ENCODE measurements around the gene ADM2.
A peak's percentile ranks its signal among the peaks of the same experiment; 100 is the strongest.
"Not testable (repeated sequence)": the region's sequence is repeated elsewhere in the genome, so short reads cannot be mapped to it uniquely, and the experiment has no call there.

ADM2 gene

GRCh38 chr22:50507991-50508884, 26.9 kb downstream of the ADM2 start, which contains the start of gene NCAPH2:
NCAPH2 (plus strand) TSS chr22:50508224; CDS start chr22:50508338, 114 bp downstream.
- peak; percentile 96 for DNase-seq

- no peak for DNase-seq
These were observed 27.6 kb downstream of the ADM2 start for GRCh38 chr22:50508897-50509296.

DNA sequence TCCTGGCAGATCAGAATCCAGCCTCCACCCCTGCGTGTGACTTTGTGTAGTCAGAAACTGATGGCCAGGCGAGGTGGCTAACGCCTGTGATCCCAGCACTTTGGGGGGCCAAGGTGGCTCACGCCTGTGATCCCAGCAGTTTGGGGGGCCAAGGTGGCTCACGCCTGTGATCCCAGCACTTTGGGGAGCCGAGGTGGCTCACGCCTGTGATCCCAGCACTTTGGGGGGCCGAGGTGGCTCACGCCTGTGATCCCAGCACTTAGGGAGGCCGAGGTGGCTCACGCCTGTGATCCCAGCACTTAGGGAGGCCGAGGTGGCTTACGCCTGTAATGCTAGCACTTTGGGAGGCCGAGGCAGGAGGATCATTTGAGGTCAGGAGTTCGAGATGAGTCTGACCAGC, 31.8 kb downstream of the ADM2 start:
- no peak for DNase-seq

- no peak for DNase-seq
These were observed 34.7 kb downstream of the ADM2 start for GRCh38 chr22:50516068-50516467.

GRCh38 chr22:50516891-50517290, 35.5 kb downstream of the ADM2 start:
- DNase-seq: no peak

DNA sequence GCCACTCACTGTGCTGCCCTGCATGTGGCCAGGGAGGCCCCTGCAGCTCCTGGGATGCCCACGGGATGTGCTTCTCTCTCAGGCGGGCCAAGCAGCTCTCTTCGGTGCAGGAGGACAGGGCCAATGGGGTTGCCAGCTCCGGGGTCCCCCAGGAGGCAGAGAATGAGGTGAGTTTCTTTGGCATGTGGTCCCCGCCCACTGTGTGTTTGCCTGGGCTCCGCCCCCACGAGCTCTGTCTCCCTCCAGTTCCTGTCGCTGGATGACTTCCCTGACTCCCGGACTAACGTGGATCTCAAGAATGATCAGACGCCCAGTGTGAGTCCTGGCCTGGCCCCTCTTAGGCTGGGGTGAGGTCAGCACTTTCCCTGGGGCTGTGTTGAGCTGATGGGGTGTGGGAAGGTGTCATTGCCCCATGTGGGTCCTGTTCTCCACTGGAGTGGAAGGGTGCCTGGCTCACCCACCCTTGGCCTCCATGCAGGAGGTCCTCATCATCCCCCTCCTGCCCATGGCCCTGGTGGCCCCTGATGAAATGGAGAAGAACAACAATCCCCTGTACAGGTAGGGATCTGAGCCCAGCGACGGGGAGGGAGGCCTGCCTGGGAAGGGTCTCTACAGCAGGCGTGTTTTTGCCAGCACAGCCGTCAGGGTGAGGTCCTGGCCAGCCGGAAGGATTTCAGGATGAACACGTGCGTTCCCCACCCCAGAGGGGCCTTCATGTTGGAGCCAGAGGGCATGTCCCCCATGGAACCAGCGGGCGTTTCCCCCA, 36.3 kb downstream of the ADM2 start:
- DNase-seq: no peak

DNA sequence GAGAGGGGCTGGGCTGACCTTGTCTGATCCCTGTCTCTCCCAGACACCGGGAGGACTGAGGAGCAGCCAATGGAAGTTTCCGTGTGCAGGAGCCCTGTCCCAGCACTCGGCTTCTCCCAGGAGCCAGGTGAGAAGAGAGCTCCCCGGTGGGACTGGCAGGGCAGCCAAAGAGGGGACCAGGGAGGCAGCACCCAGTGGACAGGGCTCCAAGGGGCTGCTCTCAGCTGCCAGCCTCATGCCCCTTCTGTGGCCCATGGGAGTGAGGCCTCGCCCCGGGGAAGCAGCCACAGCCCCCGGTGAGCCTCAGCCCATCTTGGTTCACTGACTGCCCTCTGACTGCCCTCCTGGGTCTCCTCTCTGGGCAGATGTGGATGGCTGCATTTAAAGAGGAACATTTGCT, 37.3 kb downstream of the ADM2 start:
- no peak for DNase-seq

- no peak for DNase-seq
These were observed 37.8 kb downstream of the ADM2 start for GRCh38 chr22:50519151-50519550.

DNA sequence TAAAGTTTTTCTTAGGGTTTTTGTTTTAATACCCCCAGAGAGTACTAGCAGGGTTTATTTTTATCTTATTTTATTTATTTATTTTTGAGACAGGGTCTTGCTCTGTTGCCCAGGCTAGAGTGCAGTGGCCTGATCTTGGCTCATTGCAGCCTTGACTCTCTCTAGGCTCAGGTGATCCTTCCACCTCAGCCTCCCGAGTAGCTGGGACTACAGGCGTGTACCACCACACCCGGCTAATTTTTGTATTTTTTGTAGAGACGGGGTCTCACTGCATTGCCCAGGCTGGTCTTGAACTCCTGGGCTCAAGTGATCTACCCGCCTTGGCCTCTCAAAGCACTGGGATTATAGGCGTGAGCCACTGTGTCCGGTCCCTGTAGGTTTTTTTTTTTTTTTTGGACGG, 38.8 kb downstream of the ADM2 start:
- DNase-seq: not testable (repeated sequence)

DNA sequence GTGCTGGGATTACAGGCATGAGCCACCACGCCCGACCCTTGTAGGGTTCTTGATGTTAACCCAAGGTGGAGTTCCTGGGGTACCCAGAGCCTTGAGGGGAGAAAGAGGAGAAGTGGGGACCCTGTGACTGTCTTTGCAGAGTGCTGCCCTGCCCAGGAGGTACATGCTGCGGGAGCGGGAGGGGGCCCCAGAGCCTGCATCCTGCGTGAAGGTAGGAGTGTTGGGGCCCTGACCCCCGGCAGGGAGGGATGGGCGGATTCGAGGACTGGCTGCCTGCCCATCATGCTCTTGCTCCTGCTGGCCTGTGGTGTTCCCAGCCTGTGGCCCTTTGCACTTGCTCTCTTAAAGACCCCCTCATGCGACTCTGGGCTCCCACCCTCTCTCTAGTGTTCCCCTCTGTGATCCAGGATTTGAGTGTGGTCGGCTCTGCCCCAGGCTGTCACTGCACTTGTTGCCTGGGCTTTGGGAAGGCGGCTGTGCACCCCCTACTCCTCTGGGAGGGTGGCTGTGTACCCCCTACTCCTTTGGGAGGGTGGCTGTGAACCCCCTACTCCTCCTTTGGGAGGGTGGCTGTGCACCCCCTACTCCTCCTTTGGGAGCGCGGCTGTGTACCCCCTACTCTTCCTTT, 39.6 kb downstream of the ADM2 start:
- no peak for DNase-seq

GRCh38 chr22:50521710-50522109, 40.4 kb downstream of the ADM2 start:
- DNase-seq: no peak

DNA sequence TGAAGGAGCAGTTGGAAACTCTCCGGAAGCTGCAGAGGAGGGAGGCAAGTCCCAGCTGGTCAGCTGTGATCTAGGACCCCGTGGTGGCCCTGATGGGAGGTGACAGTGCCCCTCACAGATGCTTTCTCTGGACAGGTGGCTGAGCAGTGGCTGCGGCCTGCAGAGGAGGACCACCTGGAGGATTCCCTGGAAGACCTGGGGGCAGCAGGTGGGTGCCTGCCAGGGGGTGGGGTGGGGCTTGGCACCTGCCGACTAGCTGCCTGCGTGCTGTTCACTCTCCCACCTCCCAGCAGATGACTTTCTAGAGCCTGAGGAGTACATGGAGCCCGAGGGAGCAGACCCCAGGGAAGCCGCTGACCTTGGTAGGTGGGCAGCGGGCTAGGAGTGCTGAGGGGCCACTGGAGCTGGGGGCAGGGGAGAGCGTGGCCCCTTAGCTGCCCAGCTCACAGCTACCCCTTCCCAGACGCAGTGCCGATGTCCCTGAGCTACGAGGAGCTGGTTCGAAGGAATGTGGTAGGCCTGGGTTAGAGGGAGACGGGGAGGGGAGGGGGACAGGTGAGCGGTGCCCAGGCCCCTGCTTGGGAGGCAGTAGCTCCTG, 41.0 kb downstream of the ADM2 start:
- no peak for DNase-seq

- no peak for DNase-seq
These were observed 41.6 kb downstream of the ADM2 start for GRCh38 chr22:50522806-50523438.

- DNase-seq: no peak
These were observed 42.1 kb downstream of the ADM2 start for GRCh38 chr22:50523458-50523805.

- peak; percentile 54 for DNase-seq
These were observed 42.7 kb downstream of the ADM2 start for GRCh38 chr22:50523806-50524675.

DNA sequence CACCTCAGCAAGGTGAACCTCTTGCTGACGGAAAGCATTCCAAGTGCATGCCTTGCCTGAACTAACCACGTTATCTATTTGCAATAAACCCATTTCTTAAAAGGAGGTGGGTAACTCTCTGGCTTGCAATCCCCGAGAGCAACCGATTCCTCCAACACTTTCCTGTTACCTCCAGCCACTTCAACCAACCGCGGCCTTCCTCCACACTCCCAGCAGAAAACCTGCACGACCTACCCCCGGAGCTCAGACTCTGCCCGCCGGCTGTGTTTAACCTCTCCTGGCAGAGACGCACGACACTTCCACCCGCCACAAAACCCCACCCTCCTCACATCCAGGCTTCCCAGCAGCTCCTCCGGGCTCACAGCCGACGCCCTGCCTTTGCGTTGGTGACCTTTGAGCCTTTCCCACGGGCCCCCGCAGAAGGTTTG, 43.3 kb downstream of the ADM2 start:
- DNase-seq: peak; percentile 59

DNA sequence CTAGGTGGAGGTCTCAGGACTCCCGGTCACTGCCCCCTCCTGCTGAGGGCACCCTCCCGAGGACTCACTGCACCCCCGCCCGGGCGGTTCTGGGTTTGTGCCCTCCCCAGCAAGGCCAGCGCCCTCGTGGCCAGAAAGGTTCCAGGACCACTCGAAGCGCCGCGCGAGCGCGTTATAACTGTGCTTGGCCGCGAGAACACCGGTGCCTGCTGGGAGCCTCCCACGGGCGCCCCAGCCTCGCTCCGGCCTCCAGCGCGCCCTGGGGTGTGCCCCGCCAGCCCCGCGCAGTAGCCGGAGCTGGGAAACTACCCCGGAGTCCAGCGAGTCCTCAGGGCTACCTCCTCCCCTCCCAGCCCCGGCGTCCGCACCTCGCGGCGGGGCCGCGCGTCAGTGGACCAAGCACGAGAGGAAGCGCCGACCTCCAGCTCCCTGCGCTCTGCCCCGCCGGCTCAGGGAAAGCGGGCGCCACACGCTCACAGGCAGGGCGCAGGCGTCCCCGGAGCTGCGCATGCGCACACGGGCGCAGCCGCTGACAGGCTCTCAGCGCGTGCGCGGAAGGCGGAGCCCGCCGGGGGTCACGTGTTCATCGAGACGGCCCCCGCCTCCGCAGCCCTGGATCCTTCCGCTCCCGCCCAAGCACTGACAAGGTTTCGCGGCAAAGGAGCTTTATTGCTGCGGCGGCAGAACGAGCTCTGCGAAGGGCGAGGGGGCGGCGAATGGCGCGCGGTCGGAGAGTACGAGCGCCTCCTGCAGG, 43.9 kb downstream of the ADM2 start, which contains the start of gene SCO2:
TSS of gene SCO2 (minus strand) at position 495 of the 754 bp plus-strand sequence. CDS start 1,187 bp downstream, outside the sequence.
- peak; percentile 96 for DNase-seq

DNA sequence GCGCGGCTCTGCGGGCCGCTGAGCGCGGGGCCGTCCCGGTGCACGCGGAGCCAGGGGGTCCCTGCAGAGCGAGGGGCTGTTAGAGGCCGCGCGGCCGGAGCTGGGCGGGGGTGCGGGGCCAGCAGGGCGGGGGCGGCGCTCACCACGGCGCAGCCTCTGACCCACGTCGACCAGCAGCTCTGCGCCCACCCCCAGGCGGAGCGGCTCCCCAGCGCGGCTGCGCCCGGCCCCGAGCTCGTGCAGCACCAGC, 44.4 kb downstream of the ADM2 start:
- no peak for DNase-seq

DNA sequence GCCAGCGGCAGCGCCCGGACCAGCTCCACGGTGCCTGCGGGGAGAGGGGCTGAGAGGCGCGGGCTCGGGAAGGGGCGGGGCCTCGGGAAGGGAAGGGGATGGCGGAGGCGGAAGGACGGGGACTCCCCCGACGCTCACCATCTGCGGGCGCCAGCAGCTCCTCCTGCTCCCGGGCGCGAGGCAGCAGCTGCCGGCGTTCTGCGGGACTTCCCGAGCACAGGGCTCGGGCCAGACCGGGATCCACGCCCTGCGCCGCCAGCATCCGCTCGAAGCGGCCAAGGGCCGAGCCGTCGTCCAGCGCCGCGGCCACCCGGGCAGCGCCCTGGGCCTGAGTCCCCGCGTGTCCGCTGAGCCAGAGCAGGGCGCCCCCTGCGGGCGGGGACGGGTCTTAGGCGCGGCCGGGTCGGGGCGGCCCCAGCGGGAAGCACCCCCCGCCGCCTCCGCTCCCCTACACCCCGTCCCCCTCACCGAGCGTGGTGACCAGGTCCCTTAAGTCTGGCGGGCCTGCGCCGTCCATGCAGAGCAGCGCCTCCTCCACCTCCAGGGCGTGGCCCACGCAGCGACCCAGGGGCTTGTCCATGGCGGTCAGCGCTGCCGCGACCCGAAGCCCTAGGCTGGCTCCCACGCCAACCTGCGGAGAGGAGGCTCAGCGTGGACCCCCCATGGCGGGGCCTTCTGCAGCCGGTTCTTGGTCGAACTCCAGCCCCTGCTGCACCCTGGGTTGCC, 44.9 kb downstream of the ADM2 start:
- peak; percentile 86 for DNase-seq

Data from NCI-H2171 treated with DMSO at 0.1 percent for 48 hours (cell line).